RWPE1 (cell line): ENCODE data around the gene POFUT2.

Experiments used
- CTCF ChIA-PET: fragments of 350-600 bp; sonication (Branson Sonifier 250); formaldehyde crosslinking; extraction: SDS; loops from one replicate; lab custom pipeline; 2021; lab: Yijun Ruan, JAX
- POLR2A ChIA-PET: fragments of 400-600 bp; formaldehyde crosslinking; extraction: SDS; loops from one replicate; lab custom pipeline; 2020; ENCODE audit warnings: antibody characterized with exemption; ENCODE audit not compliant: low non-redundant PET; lab: Yijun Ruan, JAX
- DNase-seq: peaks from one replicate; pipeline ENCODE4 v3.0.0; 2012; ENCODE audit warnings: low spot score
- H3K27ac ChIP-seq: fragments of 450-650 bp; 2 replicates; pipeline ENCODE4 v1.5.1; 2017
- CTCF ChIP-seq: fragments of 450-650 bp; conservative IDR thresholded peaks from 2 replicates; pipeline ENCODE4 v1.5.1; 2017; ENCODE audit warnings: low read depth, mild to moderate bottlenecking

Gene POFUT2

GRCh38 chr21:45223236-45224185 lies 64.2 kb downstream of the POFUT2 start:
- POLR2A ChIA-PET = no interaction called here

GRCh38 chr21:45222001-45222400 lies 65.7 kb downstream of the POFUT2 start:
- ChIA-PET POLR2A (no interaction called here), CTCF (no interaction called here)
- H3K27ac ChIP-seq = no peak overlapping the region
- no peak for TF ChIP-seq CTCF
- DNase-seq = no peak

More at GRCh38 chr21:45223236-45224185, 64.2 kb downstream of the POFUT2 start:
- no peak for TF ChIP-seq CTCF
- CTCF ChIA-PET = interaction anchor here (0.5 to 0.6 kb wide), 3 partner anchors 13 to 898 kb away, joined by 3 read pairs; no protein-coding TSS in a partner anchor
- no peak for DNase-seq
- H3K27ac ChIP-seq = no peak overlapping the region

GRCh38 chr21:45220714-45221490 lies 66.8 kb downstream of the POFUT2 start:
- CTCF ChIA-PET = interaction anchor here (0.7 kb wide), 1 partner anchor 51 kb away, joined by 4 read pairs; no protein-coding TSS in a partner anchor
- POLR2A ChIA-PET = no interaction called here
- TF ChIP-seq CTCF = no peak
- H3K27ac ChIP-seq = peak overlapping the region; percentile 58
- DNase-seq = no peak

GRCh38 chr21:45220071-45220481 lies 67.6 kb downstream of the POFUT2 start:
- ChIA-PET POLR2A (no interaction called here), CTCF (no interaction called here)
- TF ChIP-seq CTCF = no peak
- H3K27ac ChIP-seq = peak overlapping the region; percentile 58
- DNase-seq = no peak

GRCh38 chr21:45219517-45219916 lies 68.2 kb downstream of the POFUT2 start:
- CTCF ChIA-PET = no interaction called here
- no peak for DNase-seq
- POLR2A ChIA-PET = no interaction called here
- no peak for TF ChIP-seq CTCF
- no peak overlapping the region; the same call in 1 of the 2 replicates for H3K27ac ChIP-seq

- ChIA-PET POLR2A (no interaction called here), CTCF (interaction anchor here (0.9 kb wide), 1 partner anchor 10 kb away, joined by 3 read pairs; no protein-coding TSS in a partner anchor)
- no peak overlapping the region for H3K27ac ChIP-seq
- no peak for TF ChIP-seq CTCF
- DNase-seq = no peak
These were observed 70.7 kb downstream of the POFUT2 start for GRCh38 chr21:45217010-45217409.
